Stimulated activated CD4-positive, alpha-beta T cell treated with anti-CD3 and anti-CD28 coated beads, Interleukin-12 subunit alpha, Interleukin-12 subunit beta, amount 100 ng/mL, for 4 hours (primary cell): Measurements from ENCODE around the gene RCBTB2.

ENCODE experiments used
- DNase-seq: peaks from one replicate; pipeline ENCODE4 v3.0.0-alpha.2; 2020

RCBTB2 gene

DNA sequence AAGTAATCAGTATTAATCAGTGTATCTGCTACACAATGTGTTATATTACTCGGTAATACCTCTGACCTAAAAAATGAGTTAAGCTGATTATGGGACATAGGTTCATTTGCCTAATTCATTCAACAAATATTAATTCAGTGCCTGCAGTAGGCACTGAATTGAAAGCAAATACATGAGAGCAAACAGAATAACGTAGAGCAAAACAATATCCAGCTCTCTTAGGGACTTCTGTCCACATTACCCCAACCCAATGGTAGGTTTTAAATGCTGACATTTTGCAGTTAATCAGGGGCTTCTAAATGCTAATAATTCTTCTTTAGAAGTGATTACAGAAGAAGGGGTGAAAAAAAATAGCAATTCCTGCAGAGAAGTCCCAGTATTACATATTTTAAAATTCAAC, 4.9 kb downstream of the RCBTB2 start:
- no peak for DNase-seq

DNA sequence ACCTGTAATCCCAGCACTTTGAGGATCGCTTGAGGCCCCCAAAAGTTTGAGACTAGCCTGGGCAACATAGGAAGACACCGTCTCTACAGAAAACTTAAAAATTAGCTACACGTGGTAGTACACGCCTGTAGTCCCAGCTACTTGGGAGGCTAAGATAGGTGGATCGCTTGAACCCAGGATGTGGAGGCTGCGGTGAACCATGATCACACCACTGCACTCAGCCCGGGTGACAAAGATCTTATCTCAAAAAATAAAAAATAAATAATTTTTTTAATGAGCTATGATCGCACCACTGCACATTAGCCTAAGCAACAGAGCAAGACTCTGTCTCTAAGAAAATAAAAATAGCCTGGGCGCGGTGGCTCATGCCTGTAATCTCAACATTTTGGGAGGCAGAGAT, 6.6 kb downstream of the RCBTB2 start:
- no peak for DNase-seq

DNA sequence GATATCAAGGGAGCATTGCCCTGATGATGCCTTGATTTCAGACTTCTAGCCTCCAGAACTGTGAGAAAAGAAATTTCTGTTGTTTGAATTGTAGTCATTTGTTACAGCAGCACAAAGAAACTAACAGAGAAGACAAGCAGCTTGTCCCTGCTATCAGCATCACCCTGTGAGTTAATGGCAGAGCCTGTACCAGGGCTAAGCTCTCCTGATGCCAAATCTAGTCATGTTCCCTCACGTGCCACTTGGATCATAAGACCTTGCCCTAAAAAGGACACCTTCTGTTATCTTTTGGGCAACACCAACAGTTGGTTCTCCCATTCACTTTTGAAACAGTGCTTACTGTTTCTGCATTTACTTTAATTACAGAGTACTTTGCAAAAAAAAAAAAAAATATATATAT, 14.8 kb downstream of the RCBTB2 start:
- no peak for DNase-seq

GRCh38 chr13:48515732-48516131, 17.1 kb downstream of the RCBTB2 start:
- no peak for DNase-seq

GRCh38 chr13:48514793-48515192, 18.1 kb downstream of the RCBTB2 start:
- no peak for DNase-seq

DNA sequence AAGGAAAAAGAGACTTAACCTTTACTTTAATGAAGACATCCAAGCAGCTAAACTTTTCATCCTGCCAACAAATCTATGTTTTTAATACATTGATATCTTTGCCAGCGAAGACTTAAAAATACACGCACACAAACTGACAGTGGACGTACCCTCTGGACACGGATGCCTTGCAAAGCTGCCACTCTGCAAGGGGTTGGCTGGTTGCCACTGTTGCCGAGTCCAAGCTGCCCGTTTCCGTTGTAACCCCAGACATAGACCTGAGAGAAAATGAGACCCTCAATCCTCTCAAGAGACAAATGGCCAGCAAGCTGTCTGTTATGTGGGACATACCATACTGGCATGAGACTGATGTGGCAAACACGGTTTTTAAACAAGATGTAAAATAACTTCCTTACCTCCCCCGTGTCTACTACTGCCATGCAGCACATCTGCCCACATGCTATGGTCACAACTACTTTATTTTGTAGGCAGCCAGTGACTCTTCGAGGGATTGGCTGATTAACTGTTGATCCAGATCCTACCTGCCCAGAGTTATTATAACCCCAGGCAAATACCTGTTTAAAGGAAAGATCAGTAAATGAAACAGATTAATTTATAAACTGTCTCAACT, 21.2 kb downstream of the RCBTB2 start:
- DNase-seq = no peak

- DNase-seq = no peak
Observed at GRCh38 chr13:48510698-48511097, 22.2 kb downstream of the RCBTB2 start.

DNA sequence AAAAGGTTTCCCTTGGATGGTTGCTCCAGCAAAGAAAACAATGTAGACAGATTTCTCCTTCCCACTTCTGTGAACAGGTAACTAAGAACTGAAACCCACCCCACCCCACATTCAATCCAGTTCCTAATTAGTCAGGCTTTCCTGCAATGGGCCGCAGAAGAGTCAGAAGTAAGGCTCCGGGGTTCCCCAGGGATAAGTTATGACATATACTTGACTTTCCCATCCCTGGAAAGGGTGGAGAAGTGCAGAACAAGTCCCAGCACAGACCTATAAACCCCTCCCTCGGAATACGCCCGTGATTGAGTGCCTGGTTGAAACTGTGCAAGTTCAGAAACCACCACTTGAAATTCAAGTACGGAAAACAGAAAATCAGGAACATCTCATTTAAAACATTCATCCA, 24.9 kb downstream of the RCBTB2 start:
- DNase-seq = no peak

DNA sequence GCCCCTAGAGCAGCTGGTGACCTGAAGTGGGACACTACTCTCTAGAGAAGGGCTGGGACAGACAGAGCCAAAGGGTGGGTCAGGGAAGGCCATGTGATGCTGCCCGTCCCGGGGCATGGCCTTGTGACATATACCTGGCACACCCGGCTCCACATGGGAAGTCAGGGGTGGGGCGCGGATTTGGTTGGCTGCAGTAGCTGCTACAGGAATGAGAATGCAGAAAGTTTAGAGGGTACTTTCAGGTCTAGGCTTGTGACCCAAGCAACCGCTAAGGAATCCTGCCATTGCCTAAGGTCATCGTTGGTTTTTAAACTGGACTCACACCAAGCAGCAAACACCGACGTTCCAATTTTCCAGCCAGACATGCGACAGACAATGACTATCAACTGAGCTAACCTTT, 25.9 kb downstream of the RCBTB2 start:
- no peak for DNase-seq

GRCh38 chr13:48506092-48506701, 26.7 kb downstream of the RCBTB2 start:
- DNase-seq = no peak

DNA sequence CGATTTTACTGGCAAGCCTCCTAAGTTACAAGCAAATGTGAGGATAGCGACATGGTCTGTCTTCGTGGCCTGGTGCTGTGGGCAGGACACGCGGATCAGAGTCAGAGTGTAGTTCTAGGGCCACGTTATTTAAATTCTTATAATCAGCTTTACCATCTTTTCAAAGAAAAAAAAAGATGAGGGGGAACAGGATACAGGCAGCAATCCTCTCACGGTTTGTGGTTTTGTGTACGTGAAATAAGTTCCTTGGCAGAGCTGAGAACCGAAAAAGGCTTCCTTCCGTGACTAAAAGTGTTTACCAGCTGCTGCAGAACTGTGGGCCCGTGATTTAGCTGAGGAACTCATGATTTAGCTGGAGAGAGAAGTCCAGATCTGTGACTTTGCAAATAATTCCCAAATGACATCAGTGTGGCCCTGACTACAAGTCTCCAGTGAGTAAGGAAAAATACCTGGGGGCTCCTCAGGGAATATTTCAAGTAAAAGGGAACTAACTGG, 27.2 kb downstream of the RCBTB2 start:
- no peak for DNase-seq

DNA sequence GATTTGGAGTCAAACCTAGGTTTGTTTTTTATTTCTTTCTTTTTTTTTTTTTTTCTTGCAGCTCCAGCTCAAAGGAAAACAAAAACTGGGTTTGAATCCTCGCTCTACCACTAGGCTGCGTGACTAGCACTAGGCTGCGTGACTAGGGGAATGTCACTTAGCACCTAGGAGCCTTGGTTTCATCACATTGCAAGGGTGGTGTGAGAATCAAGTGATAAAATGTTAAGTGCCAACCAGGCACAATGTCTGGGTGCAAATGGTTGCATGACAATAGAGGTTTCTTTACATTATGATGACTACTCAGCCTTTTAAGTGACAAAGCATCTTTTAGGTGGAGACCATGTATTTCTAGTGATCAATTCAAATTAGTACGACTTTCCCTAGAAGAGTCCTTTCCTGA, 27.9 kb downstream of the RCBTB2 start:
- no peak for DNase-seq

GRCh38 chr13:48504606-48505005, 28.3 kb downstream of the RCBTB2 start:
- DNase-seq = no peak

DNA sequence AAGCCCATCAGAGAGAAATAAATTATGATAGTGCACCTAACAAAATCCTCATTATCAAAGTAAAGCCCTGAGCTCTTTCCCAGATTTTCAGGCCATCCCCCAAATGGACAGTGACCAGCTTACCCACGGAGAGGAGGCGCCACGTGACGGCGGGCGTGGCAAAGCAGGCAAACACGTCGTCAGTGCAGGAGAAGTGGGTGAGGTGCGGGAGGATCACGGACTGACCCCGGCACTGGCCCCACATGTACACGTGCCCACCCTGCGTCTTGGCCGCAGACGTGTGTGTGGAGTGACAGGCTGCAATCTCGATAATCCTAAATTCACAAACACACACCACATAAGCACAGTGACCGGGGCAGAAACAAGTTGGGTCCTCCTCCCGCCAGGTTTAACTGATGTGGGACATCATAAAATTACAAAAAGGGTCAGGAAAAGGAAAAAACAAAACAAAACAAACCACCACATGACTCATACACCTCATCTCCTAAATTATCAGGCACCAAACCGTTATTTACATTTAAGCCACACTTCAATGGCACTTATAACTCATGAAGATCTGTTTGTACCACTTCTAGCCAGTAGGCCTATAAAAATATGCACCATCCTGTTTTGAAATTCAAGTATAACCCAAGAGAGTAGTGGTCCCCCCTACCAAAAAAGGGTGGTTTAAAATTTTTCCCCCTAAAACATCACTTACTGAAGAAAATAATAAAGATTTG, 30.1 kb downstream of the RCBTB2 start:
- no peak for DNase-seq

GRCh38 chr13:48501705-48502104, 31.2 kb downstream of the RCBTB2 start:
- no peak for DNase-seq

DNA sequence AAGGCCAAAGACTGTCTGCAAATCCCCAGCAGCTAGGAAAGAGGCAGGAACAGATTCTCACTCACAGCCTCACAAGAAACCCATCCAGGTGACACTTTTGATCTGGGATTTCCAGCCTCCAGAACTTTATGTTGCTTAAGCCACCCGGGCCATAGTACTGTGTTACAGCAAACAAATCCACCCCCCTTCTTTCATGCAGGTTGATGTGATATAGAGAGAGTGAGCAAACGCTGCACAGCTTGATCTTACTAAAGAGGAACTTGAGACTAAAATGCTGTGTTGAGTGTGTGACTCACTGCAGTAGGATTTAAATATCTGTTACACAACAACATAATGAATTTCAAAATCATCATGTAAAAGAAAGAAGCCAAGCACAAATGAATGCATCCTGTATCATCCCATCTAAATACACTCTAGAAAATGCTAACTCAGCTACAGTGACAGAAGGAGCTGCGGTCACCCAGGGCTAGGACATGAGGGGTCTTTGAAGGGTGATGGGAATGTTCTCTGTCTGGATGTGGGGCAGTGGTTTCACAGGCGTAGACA, 32.2 kb downstream of the RCBTB2 start:
- no peak for DNase-seq

DNA sequence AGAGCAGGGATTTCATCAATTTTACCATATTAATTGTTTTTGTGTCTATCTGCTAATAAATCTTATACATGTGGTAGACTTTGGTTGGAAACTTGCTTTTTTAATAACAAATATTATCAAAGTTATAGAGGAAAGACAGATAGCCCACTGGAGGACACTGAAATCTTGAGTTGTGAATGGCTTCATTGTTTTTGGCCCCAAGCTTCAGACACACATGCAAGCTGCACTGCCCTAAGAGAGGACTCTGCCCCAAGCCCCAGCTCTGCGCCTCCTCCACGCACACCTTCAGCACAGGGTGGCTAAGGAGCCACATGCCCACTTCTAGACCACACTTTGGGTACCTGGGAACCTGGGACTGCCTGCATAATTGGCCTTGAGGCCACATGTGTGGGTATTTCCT, 35.2 kb downstream of the RCBTB2 start:
- DNase-seq = no peak

GRCh38 chr13:48496271-48497161, 36.4 kb downstream of the RCBTB2 start:
- no peak for DNase-seq

DNA sequence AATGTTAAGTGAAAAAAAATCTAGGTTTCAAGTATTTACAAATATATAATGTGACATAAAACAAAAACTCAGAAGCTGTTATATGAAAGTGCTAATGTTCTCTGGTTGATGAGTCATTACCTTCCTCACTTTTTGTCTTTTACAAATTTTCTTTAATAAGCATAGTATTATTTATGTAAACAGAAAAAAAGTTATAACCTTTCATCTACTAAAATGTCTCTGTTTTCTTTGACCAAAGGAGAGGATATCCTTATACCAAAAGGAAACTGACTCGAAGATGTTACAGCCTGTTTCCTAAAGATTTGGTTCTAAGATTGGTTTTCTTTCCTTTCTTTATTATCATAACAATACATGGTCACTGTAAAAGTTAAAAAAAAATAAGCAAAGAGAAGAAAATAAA, 38.0 kb downstream of the RCBTB2 start:
- no peak for DNase-seq

GRCh38 chr13:48493851-48494250, 39.0 kb downstream of the RCBTB2 start:
- no peak for DNase-seq

DNA sequence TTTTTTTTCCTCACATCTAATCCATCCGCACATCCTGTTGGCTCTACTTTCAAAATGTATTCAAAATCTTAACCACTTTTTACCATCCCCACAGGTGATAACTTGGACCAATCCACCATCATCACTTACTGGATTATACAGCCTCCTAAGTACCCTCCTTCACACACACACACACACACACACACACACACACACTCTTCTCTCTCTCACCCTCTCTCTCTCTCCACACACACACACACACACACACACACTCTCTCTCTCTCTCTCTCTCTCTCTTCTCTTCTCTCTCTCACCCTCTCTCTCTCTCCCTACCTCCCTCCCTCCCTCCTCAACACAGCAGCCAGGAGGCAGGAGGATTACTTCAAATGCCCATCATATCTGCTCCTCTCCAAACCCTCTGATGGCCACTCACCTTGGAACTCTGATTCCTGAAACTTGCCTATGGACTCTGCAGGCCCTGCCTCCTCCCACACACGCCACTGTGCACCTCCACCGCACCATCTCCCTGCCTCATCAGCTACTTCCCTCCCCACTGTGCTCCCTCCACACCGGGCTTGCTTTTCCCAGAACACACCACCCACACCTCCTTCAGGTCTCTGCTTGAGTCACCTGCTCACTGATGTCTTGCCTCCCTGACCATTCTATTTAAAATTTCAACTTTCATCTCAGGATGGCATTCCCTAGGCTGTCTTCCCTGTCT, 39.7 kb downstream of the RCBTB2 start:
- DNase-seq = no peak

GRCh38 chr13:48492470-48493065, 40.3 kb downstream of the RCBTB2 start:
- DNase-seq = peak; percentile 37
